K562 (cell line): ENCODE measurements around the gene FOXD2. TPM values are rescaled to one million over a fixed set of nuclear protein-coding genes. Genes with fewer than 3 reads are reported as not detected.

Source experiments
- ATAC-seq: fragments of 200-7000 bp; cut with Tn5 transposase; 3 replicates; pipeline ENCODE4 v1.9.1; 2020; ENCODE audit warnings: moderate library complexity
- BruUV-seq: library from RNA; stranded (reverse); fragments of 400-500 nt; replicated peaks from 2 replicates; lab custom pipeline; 2021; lab: Mats Ljungman, UMichigan
- CTCF ChIA-PET: fragments of 300-600 bp; formaldehyde crosslinking; extraction: SDS; loops from one replicate; lab custom pipeline; 2021; ENCODE audit warnings: low intra/inter-chr PET ratio; lab: Yijun Ruan, JAX
- POLR2A ChIA-PET: fragments of 300-600, 350-650 bp; sonication (Branson Sonifier 250); formaldehyde crosslinking; extraction: SDS; loops from one replicate; lab custom pipeline; 2021; ENCODE audit warnings: antibody characterized with exemption, inconsistent platforms; lab: Yijun Ruan, JAX
- DNase-seq, 4 experiments: peaks; one replicate each; pipeline versions ENCODE4 v3.0.0 to v3.0.0-alpha.2; 2011 to 2018; ENCODE audit warnings: low spot score in 3 of 4, mixed read lengths in 3 of 4; ENCODE audit errors: extremely low read depth in 1 of 4
- FAIRE-seq: peaks from 2 replicates; lab custom pipeline; 2011; peaks lifted over from hg19 to GRCh38; lab: Jason Lieb, UNC
- H2AFZ ChIP-seq: 2 replicates; pipeline ENCODE4 v1.6.0; 2011; ENCODE audit warnings: low read depth, low read length, control low read depth, inconsistent platforms
- H3K27ac ChIP-seq: fragments of 200-600 bp; 3 replicates; pipeline ENCODE4 v1.8.0; 2011; ENCODE audit warnings: low read depth, mild to moderate bottlenecking, control low read depth, inconsistent platforms, low read length, moderate library complexity, mixed read lengths; ENCODE audit errors: extremely low read depth
- H3K27me3 ChIP-seq, 2 experiments: fragments of 300-600 bp in 1 of 2; 2 replicates in 1 of 2; 3 replicates in 1 of 2; pipeline versions ENCODE4 v1.6.0 to v1.8.0; 2011; ENCODE audit warnings: inconsistent platforms in 2 of 2, low read length in 2 of 2, mild to moderate bottlenecking in 1 of 2, mixed read lengths in 1 of 2, moderate library complexity in 1 of 2; ENCODE audit not compliant: control insufficient read depth in 2 of 2, insufficient read depth in 2 of 2
- H3K36me3 ChIP-seq: fragments of 300-600 bp; 3 replicates; pipeline ENCODE4 v1.8.0; 2011; ENCODE audit warnings: mild to moderate bottlenecking, low read length, inconsistent platforms; ENCODE audit not compliant: control insufficient read depth, insufficient read depth
- H3K4me1 ChIP-seq, 2 experiments: fragments of 200-600 bp in 1 of 2; replicated peaks in 1 of 2; 2 replicates in 1 of 2; 3 replicates in 1 of 2; pipeline versions ENCODE4 v1.5.1 to v1.8.0; 2011; ENCODE audit warnings: inconsistent platforms in 2 of 2, low read length in 2 of 2, mild to moderate bottlenecking in 1 of 2, mixed read lengths in 1 of 2, moderate library complexity in 1 of 2; ENCODE audit not compliant: control insufficient read depth in 2 of 2, insufficient read depth in 2 of 2
- H3K4me2 ChIP-seq: 2 replicates; pipeline ENCODE4 v1.6.1; 2011; ENCODE audit warnings: low read length, control low read depth, inconsistent platforms, mixed read lengths; ENCODE audit not compliant: insufficient read depth
- H3K4me3 ChIP-seq: fragments of 200-600 bp; sonication (generic), shearing (Covaris generic); 2 replicates; pipeline ENCODE4 v1.5.1; 2016; ENCODE audit warnings: control low read depth, inconsistent platforms
- H3K79me2 ChIP-seq: fragments of 200-600 bp; 3 replicates; pipeline ENCODE4 v1.8.0; 2011; ENCODE audit warnings: low read length, inconsistent platforms; ENCODE audit not compliant: control insufficient read depth, insufficient read depth
- H3K9ac ChIP-seq, 2 experiments: 2 replicates each; pipeline versions ENCODE4 v1.6.0 to v1.6.1; 2011; ENCODE audit warnings: low read depth in 2 of 2, low read length in 2 of 2, control low read depth in 1 of 2, inconsistent platforms in 1 of 2, mild to moderate bottlenecking in 1 of 2, mixed read lengths in 1 of 2; ENCODE audit not compliant: insufficient read depth in 1 of 2
- H3K9me1 ChIP-seq: one replicate; pipeline ENCODE4 v1.6.0; 2011; ENCODE audit warnings: inconsistent platforms, mild to moderate bottlenecking, low read length, moderate library complexity; ENCODE audit not compliant: control insufficient read depth, insufficient read depth
- H3K9me3 ChIP-seq: replicated peaks from 2 replicates; pipeline ENCODE4 v1.5.1; 2011; ENCODE audit warnings: low read depth, low read length, inconsistent platforms; ENCODE audit not compliant: control insufficient read depth, insufficient read depth
- H4K20me1 ChIP-seq: replicated peaks from 2 replicates; pipeline ENCODE4 v1.6.1; 2011; ENCODE audit warnings: low read length, inconsistent platforms, mixed read lengths; ENCODE audit not compliant: control insufficient read depth, insufficient read depth
- ARID2 ChIP-seq: fragments of 450-650 bp; IDR thresholded peaks from 2 replicates; pipeline ENCODE4 v1.6.1; 2017; ENCODE audit warnings: antibody characterized with exemption, mild to moderate bottlenecking
- DIDO1 ChIP-seq: fragments of 450-650 bp; IDR thresholded peaks from 2 replicates; pipeline ENCODE4 v1.6.1; 2016; ENCODE audit warnings: low read depth, missing biosample characterization, missing genetic modification characterization
- EP300 ChIP-seq: IDR thresholded peaks from 2 replicates; pipeline ENCODE4 v1.6.1; 2012; ENCODE audit warnings: low read length, improper control_type of control experiment
- KLF6 ChIP-seq: fragments of 250-450 bp; sonication (Bioruptor Pico); IDR thresholded peaks from 2 replicates; pipeline ENCODE4 v1.4.0; 2020; ENCODE audit warnings: mild to moderate bottlenecking, moderate library complexity, borderline replicate concordance
- MAFK ChIP-seq: IDR thresholded peaks from 2 replicates; pipeline ENCODE4 v1.6.1; 2011; ENCODE audit warnings: low read length, improper control_type of control experiment
- RB1 ChIP-seq: fragments of 450-650 bp; IDR thresholded peaks from 2 replicates; pipeline ENCODE4 v1.6.1; 2017; ENCODE audit warnings: low read depth, mild to moderate bottlenecking
- SETDB1 ChIP-seq: IDR thresholded peaks from one replicate; pipeline ENCODE4 v1.6.1; 2012; ENCODE audit warnings: low read length, control low read depth, inconsistent platforms
- SMARCC2 ChIP-seq: fragments of 450-650 bp; IDR thresholded peaks from 2 replicates; pipeline ENCODE4 v1.6.1; 2017; ENCODE audit warnings: antibody characterized with exemption, moderate library complexity, mild to moderate bottlenecking, low read depth
- SPI1 ChIP-seq: IDR thresholded peaks from 2 replicates; pipeline ENCODE4 v1.6.1; 2011; ENCODE audit warnings: low read depth, low read length, control low read depth, borderline replicate concordance
- U2AF1 ChIP-seq: fragments of 200-400 bp; formaldehyde crosslinking; optimal IDR thresholded peaks from 2 replicates; pipeline ENCODE3; 2017; ENCODE audit warnings: mild to moderate bottlenecking, low read depth, low read length, moderate library complexity
- USF2 ChIP-seq: sonication (generic); formaldehyde crosslinking; IDR thresholded peaks from 2 replicates; pipeline ENCODE4 v1.5.0; 2020; ENCODE audit warnings: missing genetic modification reagents
- XRCC5 ChIP-seq: fragments of 200-400 bp; formaldehyde crosslinking; IDR thresholded peaks from 2 replicates; pipeline ENCODE4 v1.6.1; 2017; ENCODE audit warnings: low read depth, mild to moderate bottlenecking, low read length
- ZBTB33 ChIP-seq: sonication (generic); formaldehyde crosslinking; IDR thresholded peaks from 2 replicates; pipeline ENCODE4 v1.8.1; 2023; ENCODE audit warnings: mild to moderate bottlenecking, missing genetic modification reagents
- ZC3H8 ChIP-seq: fragments of 450-650 bp; IDR thresholded peaks from 2 replicates; pipeline ENCODE4 v1.6.1; 2017
- ZNF518B ChIP-seq: fragments of 250-450 bp; sonication (Bioruptor Pico); IDR thresholded peaks from 2 replicates; pipeline ENCODE4 v1.5.0; 2021; ENCODE audit warnings: mild to moderate bottlenecking, moderate library complexity
- ZNF644 ChIP-seq: fragments of 200-800 bp; sonication (Bioruptor generic); IDR thresholded peaks from 2 replicates; pipeline ENCODE4 v1.6.1; 2016; ENCODE audit warnings: low read depth, missing genetic modification characterization, missing compliant biosample characterization
- WGBS: fragments of 100-300 bp; shearing (Covaris generic); methylation state at CpG from one replicate; pipeline ENCODE4 v1.1.6; 2016; ENCODE audit warnings: low coverage, mixed read lengths; ENCODE audit not compliant: insufficient coverage; ENCODE audit errors: missing lambda C conversion rate; 5-methylcytosine and 5-hydroxymethylcytosine counted together
- in situ Hi-C: fragments of 300-500 bp; cut with MboI; formaldehyde crosslinking; loops from 4 replicates; pipeline ENCODE4 v1.15.0; 2018; ENCODE audit warnings: inconsistent platforms, mixed read lengths
- intact Hi-C: fragments of 100-400 bp; cut with micrococcal nuclease; formaldehyde crosslinking; loops from 2 replicates; pipeline ENCODE4 v1.14.2; 2022
- polyA plus RNA-seq, 8 experiments: library from polyadenylated mRNA; depleted of rRNA in 4 of 8; stranded (reverse) in 5 of 8; unstranded in 3 of 8; fragments of >200 nt; fragmentation: Nextera tagmentation in 2 of 8; fragmentation: Illumina TruSeq in 1 of 8; extraction: Ambion mirVana in 2 of 8; extraction: Trizol in 1 of 8; gene quantifications; 2 replicates each; pipeline versions ENCODE4 v1.2.1 to v1.2.3, GENCODE V29; 2011 to 2014; ENCODE audit warnings: inconsistent platforms in 1 of 8, missing spikeins in 1 of 8
- total RNA-seq, 7 experiments: library from RNA; depleted of rRNA in 6 of 7; stranded (reverse); fragments of >200 nt in 6 of 7; fragmentation: Illumina TruSeq in 2 of 7; extraction: Trizol in 2 of 7; gene quantifications; 2 replicates each; pipeline versions ENCODE4 v1.2.1 to v1.2.3, GENCODE V29; 2011 to 2021; ENCODE audit warnings: low replicate concordance in 1 of 7

FOXD2 gene
- total and polyA plus RNA-seq, 9 of the 15 experiments (the other 6 are each of a cell fraction or from before 2014, with no cell fraction given): 0.06 to 1.2 (median 0.22) TPM

- CTCF ChIA-PET: interaction anchor here (1.6 to 3.8 kb wide), 3 partner anchors 36 to 245 kb away, joined by 6 to 23 read pairs (median 17); no protein-coding TSS in a partner anchor
- no peak overlapping the region for H2AFZ ChIP-seq
- no TSS peak for BruUV-seq
- no peak overlapping the region for H3K4me3 ChIP-seq
- FAIRE-seq: peak; percentile 79
- no peaks in the 10 kb centered on the region for H3K9me1 ChIP-seq
- H3K27me3 ChIP-seq: peaks cover 18 to 31% of the 10 kb centered on the region in 2 experiments
- H3K4me1 ChIP-seq: no peaks in the 10 kb centered on the region; a peak in 1 of 5 replicates
- intact Hi-C loops: loop anchor here (1.0 kb wide), 2 partner anchors 36 to 245 kb away; no protein-coding TSS in a partner anchor
- POLR2A ChIA-PET: interaction anchor here (1.1 to 1.4 kb wide), 2 partner anchors 9 to 17 kb away, joined by 3 to 4 read pairs; no protein-coding TSS in a partner anchor
- no peak overlapping the region for H3K9ac ChIP-seq
- H3K9me3 ChIP-seq: no peaks in the 10 kb centered on the region
- DNase-seq: peak; percentile 55 to 77 (median 70)
- 11% methylated on average over 6 of the region's 6 CpGs for WGBS
- no peaks in the 10 kb centered on the region for H3K79me2 ChIP-seq
- no peak overlapping the region for H3K4me2 ChIP-seq
- in situ Hi-C loops: loop anchor here (10.0 kb wide), 1 partner anchor 250 kb away; no protein-coding TSS in a partner anchor
- no peak overlapping the region for H3K27ac ChIP-seq
- H4K20me1 ChIP-seq: 0 out of 2 replicates have a peak, but pooled peaks cover 3% of the 10 kb centered on the region
- ATAC-seq: peak; percentile 66
- no peaks in the 10 kb centered on the region for H3K36me3 ChIP-seq
- no peak for TF ChIP-seq ZNF518B
- no peak for TF ChIP-seq KLF6 (CRISPR knock-in tag)
- TF ChIP-seq SMARCC2: no peak
- TF ChIP-seq ZBTB33 (CRISPR knock-in tag): no peak
- TF ChIP-seq EP300: no peak
- no peak for TF ChIP-seq ZNF644 (tag)
- 0 out of 2 replicates have a peak, but pooled peaks have one; percentile 39 for TF ChIP-seq RB1
- TF ChIP-seq SETDB1: no peak
- TF ChIP-seq USF2 (CRISPR knock-in tag): no peak
- 0 out of 2 replicates have a peak, but pooled peaks have one; percentile 27 for TF ChIP-seq ZC3H8
- 0 out of 2 replicates have a peak, but pooled peaks have one; percentile 42 for TF ChIP-seq XRCC5
- no peak for TF ChIP-seq MAFK
- TF ChIP-seq U2AF1: no peak
- TF ChIP-seq DIDO1: 0 out of 2 replicates have a peak, but pooled peaks have one; percentile 21
- peak; percentile 61; the same call in 1 of the 2 replicates for TF ChIP-seq ARID2
- peak; percentile 17; the same call in 1 of the 2 replicates for TF ChIP-seq SPI1
Measured at GRCh38 chr1:47424336-47424982, 13.4 kb upstream of the FOXD2 start.
